H9 (cell line): Measurements from ENCODE around the gene UGT1A8. TPM values are rescaled to one million over a fixed set of nuclear protein-coding genes. Genes with fewer than 3 reads are reported as not detected.

ENCODE experiments used
- DNase-seq: peaks from one replicate; pipeline ENCODE4 v3.0.0-alpha.2; 2017
- H2AFZ ChIP-seq: one replicate; pipeline ENCODE4 v1.6.1; 2013; ENCODE audit warnings: mild to moderate bottlenecking, low read length, control low read depth, moderate library complexity
- H2AK5ac ChIP-seq: 2 replicates; pipeline ENCODE4 v1.6.1; 2013; ENCODE audit warnings: low read length, control low read depth, mixed read lengths; ENCODE audit not compliant: insufficient read length
- H2BK120ac ChIP-seq: one replicate; pipeline ENCODE4 v1.6.1; 2013; ENCODE audit warnings: low read depth, mild to moderate bottlenecking, low read length, control low read depth, inconsistent platforms; ENCODE audit not compliant: poor library complexity, severe bottlenecking
- H2BK12ac ChIP-seq: 2 replicates; pipeline ENCODE4 v1.6.1; 2013; ENCODE audit warnings: low read length, control low read depth, mixed read lengths, low read depth; ENCODE audit not compliant: insufficient read length
- H2BK15ac ChIP-seq: 2 replicates; pipeline ENCODE4 v1.6.1; 2013; ENCODE audit warnings: low read depth, low read length, control low read depth
- H2BK20ac ChIP-seq: one replicate; pipeline ENCODE4 v1.6.1; 2013; ENCODE audit warnings: low read depth, mild to moderate bottlenecking, low read length, control low read depth, inconsistent platforms; ENCODE audit not compliant: poor library complexity, severe bottlenecking
- H2BK5ac ChIP-seq: 2 replicates; pipeline ENCODE4 v1.6.1; 2013; ENCODE audit warnings: low read length, control low read depth, mixed read lengths; ENCODE audit not compliant: insufficient read length
- H3K14ac ChIP-seq: 2 replicates; pipeline ENCODE4 v1.6.1; 2013; ENCODE audit warnings: low read length, control low read depth; ENCODE audit not compliant: insufficient read depth
- H3K18ac ChIP-seq: 2 replicates; pipeline ENCODE4 v1.6.1; 2013; ENCODE audit warnings: low read depth, mild to moderate bottlenecking, mixed read lengths, low read length, control low read depth; ENCODE audit not compliant: insufficient read length
- H3K23ac ChIP-seq: 2 replicates; pipeline ENCODE4 v1.6.1; 2013; ENCODE audit warnings: low read length, control low read depth, mixed read lengths, low read depth; ENCODE audit not compliant: insufficient read length
- H3K23me2 ChIP-seq: 2 replicates; pipeline ENCODE4 v1.6.1; 2013; ENCODE audit warnings: low read depth, mild to moderate bottlenecking, mixed read lengths, low read length, control low read depth; ENCODE audit not compliant: insufficient read length, poor library complexity, severe bottlenecking
- H3K27ac ChIP-seq: 2 replicates; pipeline ENCODE4 v1.5.1; 2013; ENCODE audit warnings: low read length, control low read depth, mixed read lengths, low read depth; ENCODE audit not compliant: insufficient read length
- H3K27me3 ChIP-seq: 2 replicates; pipeline ENCODE4 v1.6.1; 2013; ENCODE audit warnings: low read length, control low read depth, inconsistent platforms; ENCODE audit not compliant: insufficient read depth
- H3K4ac ChIP-seq: 2 replicates; pipeline ENCODE4 v1.6.1; 2013; ENCODE audit warnings: low read depth, mild to moderate bottlenecking, control low read depth, inconsistent platforms, low read length, moderate library complexity
- H3K4me1 ChIP-seq: 2 replicates; pipeline ENCODE4 v1.6.1; 2013; ENCODE audit warnings: low read length, control low read depth, inconsistent platforms; ENCODE audit not compliant: insufficient read depth
- H3K4me2 ChIP-seq: 2 replicates; pipeline ENCODE4 v1.6.1; 2013; ENCODE audit warnings: low read length, control low read depth, mixed read lengths; ENCODE audit not compliant: insufficient read length, insufficient read depth
- H3K56ac ChIP-seq: 2 replicates; pipeline ENCODE4 v1.6.1; 2013; ENCODE audit warnings: low read depth, mild to moderate bottlenecking, mixed read lengths, low read length, control low read depth; ENCODE audit not compliant: insufficient read length
- H3K79me1 ChIP-seq: 2 replicates; pipeline ENCODE4 v1.6.1; 2013; ENCODE audit warnings: low read depth, mild to moderate bottlenecking, moderate library complexity, low read length, control low read depth, inconsistent platforms; ENCODE audit not compliant: insufficient read depth, poor library complexity, severe bottlenecking
- H3K79me2 ChIP-seq: 2 replicates; pipeline ENCODE4 v1.6.1; 2013; ENCODE audit warnings: low read length, control low read depth, inconsistent platforms; ENCODE audit not compliant: insufficient read depth
- H3K9ac ChIP-seq: 2 replicates; pipeline ENCODE4 v1.6.1; 2013; ENCODE audit warnings: low read length, control low read depth, mixed read lengths; ENCODE audit not compliant: insufficient read length; ENCODE audit errors: extremely low read depth
- H3K9me3 ChIP-seq: one replicate; pipeline ENCODE4 v1.6.1; 2013; ENCODE audit warnings: low read depth, low read length, inconsistent platforms; ENCODE audit not compliant: control insufficient read depth
- H3T11ph ChIP-seq: one replicate; pipeline ENCODE4 v1.6.1; 2013; ENCODE audit warnings: mild to moderate bottlenecking, low read length, control low read depth, inconsistent platforms
- H4K20me1 ChIP-seq: one replicate; pipeline ENCODE4 v1.6.1; 2013; ENCODE audit not compliant: control insufficient read depth, insufficient read length, insufficient read depth
- H4K5ac ChIP-seq: 2 replicates; pipeline ENCODE4 v1.6.1; 2013; ENCODE audit warnings: low read depth, mild to moderate bottlenecking, mixed read lengths, low read length, control low read depth; ENCODE audit not compliant: insufficient read length
- H4K8ac ChIP-seq: replicated peaks from 2 replicates; pipeline ENCODE4 v1.6.1; 2013; ENCODE audit warnings: low read length, control low read depth, mixed read lengths, low read depth; ENCODE audit not compliant: insufficient read length
- H4K91ac ChIP-seq: 2 replicates; pipeline ENCODE4 v1.6.1; 2013; ENCODE audit warnings: low read depth, mild to moderate bottlenecking, moderate library complexity, mixed read lengths, low read length, control low read depth; ENCODE audit not compliant: insufficient read length
- H3K27ac Mint-ChIP-seq, 3 experiments: 2 replicates in 2 of 3; 3 replicates in 1 of 3; pipeline ENCODE4 v1.8.0; 2020 to 2021; ENCODE audit warnings: mixed read lengths in 3 of 3, mild to moderate bottlenecking in 1 of 3, moderate library complexity in 1 of 3
- H3K27me3 Mint-ChIP-seq: 2 replicates; pipeline ENCODE4 v1.8.0; 2021; ENCODE audit warnings: low read depth, mild to moderate bottlenecking, moderate library complexity, mixed read lengths
- H3K36me3 Mint-ChIP-seq, 3 experiments: 2 replicates in 2 of 3; 3 replicates in 1 of 3; pipeline ENCODE4 v1.8.0; 2020 to 2021; ENCODE audit warnings: low read depth in 3 of 3, mixed read lengths in 3 of 3; ENCODE audit not compliant: insufficient read depth in 1 of 3
- H3K4me1 Mint-ChIP-seq, 2 experiments: 2 replicates each; pipeline ENCODE4 v1.8.0; 2020; ENCODE audit warnings: mixed read lengths in 2 of 2
- H3K4me3 Mint-ChIP-seq, 2 experiments: 2 replicates in 1 of 2; 3 replicates in 1 of 2; pipeline ENCODE4 v1.8.0; 2020 to 2021; ENCODE audit warnings: mild to moderate bottlenecking in 2 of 2, mixed read lengths in 2 of 2, moderate library complexity in 1 of 2
- H3K9me3 Mint-ChIP-seq, 2 experiments: 2 replicates in 1 of 2; 3 replicates in 1 of 2; pipeline ENCODE4 v1.8.0; 2020; ENCODE audit warnings: mild to moderate bottlenecking in 2 of 2, mixed read lengths in 2 of 2, moderate library complexity in 1 of 2
- CTCF ChIP-seq: fragments of 200-600 bp; sonication (generic); conservative IDR thresholded peaks from 3 replicates; pipeline ENCODE4 v1.8.0; 2021; ENCODE audit warnings: antibody characterized with exemption, mild to moderate bottlenecking
- WGBS: extraction: QIAGEN DNeasy Blood & Tissue Kit; methylation state at CpG from one replicate; pipeline ENCODE4 v1.1.7; 2013; ENCODE audit warnings: missing lambda C conversion rate, low lambda C conversion rate, mixed read lengths; ENCODE audit not compliant: insufficient read length; ENCODE audit errors: extremely low coverage; 5-methylcytosine and 5-hydroxymethylcytosine counted together
- total RNA-seq: library from RNA; stranded (reverse); gene quantifications from 2 replicates; pipeline ENCODE4 v1.2.1, GENCODE V29; 2021

Gene UGT1A8
- total RNA-seq, 1 experiment from 2014 or later = not detected

GRCh38 chr2:233638836-233639235 is 21.4 kb downstream of the UGT1A8 start:
- H2BK12ac ChIP-seq = no peak overlapping the region
- no peak overlapping the region for H2BK20ac ChIP-seq
- no peak overlapping the region for H3K4me2 ChIP-seq
- no peak overlapping the region for H3K23ac ChIP-seq
- no peak overlapping the region for H3K27ac ChIP-seq
- no peak overlapping the region for H3K56ac ChIP-seq
- no peak for DNase-seq
- no peaks in the 10 kb centered on the region for H3K4me1 ChIP-seq
- no peaks in the 10 kb centered on the region for H3K23me2 ChIP-seq
- peaks cover 8% of the 10 kb centered on the region for H3K27me3 Mint-ChIP-seq
- H3K18ac ChIP-seq = no peak overlapping the region
- H2AFZ ChIP-seq = no peak overlapping the region
- H3K4ac ChIP-seq = no peak overlapping the region
- WGBS = no CpG with 5 or more reads among the region's 5 CpGs
- H2BK120ac ChIP-seq = no peak overlapping the region
- H4K91ac ChIP-seq = no peak overlapping the region
- no peak overlapping the region for H3K4me3 Mint-ChIP-seq
- H2BK5ac ChIP-seq = no peak overlapping the region
- H3K4me1 Mint-ChIP-seq = no peaks in the 10 kb centered on the region
- no peak overlapping the region for H4K5ac ChIP-seq
- no peaks in the 10 kb centered on the region for H3K9me3 ChIP-seq
- no peak overlapping the region for H3K27ac Mint-ChIP-seq
- no peaks in the 10 kb centered on the region for H3K27me3 ChIP-seq
- H3K14ac ChIP-seq = no peak overlapping the region
- no peak overlapping the region for H2BK15ac ChIP-seq
- H3K9ac ChIP-seq = no peak overlapping the region
- H4K8ac ChIP-seq = no peak overlapping the region
- TF ChIP-seq CTCF = no peak
- no peaks in the 10 kb centered on the region for H4K20me1 ChIP-seq
- H3K9me3 Mint-ChIP-seq = peaks cover 0 to 2% of the 10 kb centered on the region in 2 experiments; a peak in 2 of 5 replicates
- H3K79me1 ChIP-seq = no peaks in the 10 kb centered on the region
- H2AK5ac ChIP-seq = no peak overlapping the region
- no peak overlapping the region for H3T11ph ChIP-seq
- H3K79me2 ChIP-seq = no peaks in the 10 kb centered on the region
- peaks cover 0 to 1% (median 0%) of the 10 kb centered on the region in 3 experiments; a peak in 1 of 7 replicates for H3K36me3 Mint-ChIP-seq
